ENCODE results near the gene KLHL28. TPM values are rescaled to one million over a fixed set of nuclear protein-coding genes. Genes with fewer than 3 reads are reported as not detected.

Gene KLHL28
- total RNA-seq, 1 experiment from 2014 or later, result 11.2 TPM

DNA sequence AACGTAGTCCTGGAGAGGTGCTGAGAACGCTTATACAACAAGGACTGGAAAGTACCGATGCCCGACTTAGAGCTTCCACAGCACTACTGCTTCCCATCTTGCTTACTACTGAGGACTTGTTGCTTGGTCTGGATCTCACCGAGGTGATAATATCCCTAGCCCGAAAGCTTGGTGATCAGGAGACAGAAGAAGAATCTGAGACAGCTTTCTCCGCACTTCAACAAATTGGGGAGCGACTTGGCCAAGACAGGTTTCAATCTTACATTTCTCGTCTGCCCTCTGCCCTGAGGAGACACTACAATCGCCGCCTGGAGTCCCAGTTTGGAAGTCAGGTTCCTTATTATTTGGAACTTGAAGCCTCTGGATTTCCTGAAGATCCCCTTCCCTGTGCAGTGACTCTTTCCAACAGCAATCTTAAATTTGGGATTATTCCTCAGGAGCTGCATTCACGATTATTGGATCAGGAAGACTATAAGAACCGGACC, 1.3 kb upstream of the KLHL28 start:
- H3K9ac ChIP-seq (ENCODE audit: low read length), result no peak overlapping the region
- no peak overlapping the region for H3K27ac ChIP-seq (ENCODE audit: low read depth, low read length)
- H3K4me2 ChIP-seq (ENCODE audit: low read length), result no peak overlapping the region
- peaks cover 9 to 11% of the 10 kb centered on the region in 2 experiments; a peak in 3 of 4 replicates for H3K4me1 ChIP-seq (ENCODE audit: control insufficient read depth in 1 of 2, insufficient read depth in 2 of 2, low read length in 2 of 2)
- ChIA-PET CTCF (no interaction called here), RAD21 (ENCODE audit: low non-redundant PET in 1 of 2, low total read pairs in 2 of 2, uncharacterized antibody in 2 of 2, unreplicated experiment in 2 of 2) (no interaction called here), POLR2A (no interaction called here)
- no peaks in the 10 kb centered on the region; a peak in 1 of 4 replicates for H3K36me3 ChIP-seq (ENCODE audit: control insufficient read depth in 1 of 2, insufficient read depth in 2 of 2, low read length in 2 of 2)
- peaks cover 0 to 3% of the 10 kb centered on the region in 2 experiments; a peak in 1 of 4 replicates for H3K9me3 ChIP-seq (ENCODE audit: control insufficient read depth in 1 of 2, insufficient read depth in 1 of 2, low read depth in 1 of 2, low read length in 2 of 2)
- no peaks in the 10 kb centered on the region for H4K20me1 ChIP-seq (ENCODE audit: insufficient read depth)
- peaks cover 34% of the 10 kb centered on the region for H3K79me2 ChIP-seq (ENCODE audit: insufficient read depth, low read length)
- intact Hi-C loops (cut with micrococcal nuclease), result loop anchor here (5.0 kb wide), 1 partner anchor 289 kb away; the partner anchor contains the start of gene MIS18BP1
- H3K9me2 ChIP-seq (ENCODE audit: insufficient read depth), result no peaks in the 10 kb centered on the region
- ATAC-seq (no peak), DNase-seq (ENCODE audit: low read depth, low spot score) (no peak)
- BruUV-seq (replicated peaks), result TSS peak; percentile 38
- H3K27me3 ChIP-seq (ENCODE audit: insufficient read depth, low read length), result no peaks in the 10 kb centered on the region
- no peak overlapping the region for H3K4me3 ChIP-seq (replicated peaks in 1 of 2; ENCODE audit: low read depth in 1 of 2, low read length in 2 of 2)
- TF ChIP-seq ZBTB33 (IDR thresholded peaks at IDR 0.05; ENCODE audit: extremely low read depth, insufficient replicate concordance, low read length), result no peak
- no peak for TF ChIP-seq REST (IDR thresholded peaks at IDR 0.05; ENCODE audit: low read depth)
- no peak for TF ChIP-seq CBX3 (IDR thresholded peaks at IDR 0.05; ENCODE audit: low read depth)
- no peak for TF ChIP-seq CTCF (IDR thresholded peaks at IDR 0.05 in 2 of 3, conservative IDR thresholded peaks at IDR 0.05 in 1 of 3; ENCODE audit: borderline replicate concordance in 1 of 3, insufficient read depth in 1 of 3, low read depth in 2 of 3, low read length in 2 of 3)
- no peak for TF ChIP-seq EZH2phosphoT487 (IDR thresholded peaks at IDR 0.05; ENCODE audit: borderline replicate concordance)
- no peak for TF ChIP-seq CEBPB (IDR thresholded peaks at IDR 0.05; ENCODE audit: low read depth)
- TF ChIP-seq POLR2AphosphoS5 (IDR thresholded peaks at IDR 0.05; ENCODE audit: low read depth, low read length), result no peak
- no peak for TF ChIP-seq SP1 (IDR thresholded peaks at IDR 0.05; ENCODE audit: low read depth)
- H2AFZ ChIP-seq (ENCODE audit: low read depth, low read length, poor library complexity, severe bottlenecking), result no peak overlapping the region
